Activated CD8-positive, alpha-beta T cell treated with anti-CD3 and anti-CD28 coated beads, Interleukin-2, amount 10 ng/mL, durations not matched to agents 7 days and 5 days (primary cell): ENCODE results near the gene MRPS5. TPM values are rescaled to one million over a fixed set of nuclear protein-coding genes. Genes with fewer than 3 reads are reported as not detected.

Experiments
- ATAC-seq: fragments of 150-1000 bp; cut with Tn5 transposase; one replicate; pipeline ENCODE4 v1.10.0; 2021; ENCODE audit warnings: moderate library complexity
- CTCF ChIA-PET: fragments of 350-600 bp; sonication (Branson Sonifier 250); formaldehyde crosslinking; loops from one replicate; lab custom pipeline; 2021; ENCODE audit warnings: antibody characterized with exemption; lab: Charles Lee
- POLR2A ChIA-PET: fragments of 350-600 bp; sonication (Branson Sonifier 250); formaldehyde crosslinking; loops from one replicate; lab custom pipeline; 2021; ENCODE audit warnings: antibody characterized with exemption; lab: Charles Lee
- DNase-seq: peaks from one replicate; pipeline ENCODE4 v3.0.0-alpha.2; 2020
- H3K27ac Mint-ChIP-seq: one replicate; pipeline ENCODE4 v1.8.0; 2021; ENCODE audit warnings: mild to moderate bottlenecking, mixed read lengths
- H3K27me3 Mint-ChIP-seq: one replicate; pipeline ENCODE4 v1.8.0; 2021; ENCODE audit warnings: low read depth, mixed read lengths
- H3K36me3 Mint-ChIP-seq: one replicate; pipeline ENCODE4 v1.8.0; 2021; ENCODE audit warnings: low read depth, mixed read lengths
- H3K4me1 Mint-ChIP-seq: one replicate; pipeline ENCODE4 v1.8.0; 2021; ENCODE audit warnings: low read depth, mixed read lengths
- H3K4me3 Mint-ChIP-seq: one replicate; pipeline ENCODE4 v1.8.0; 2021; ENCODE audit warnings: mild to moderate bottlenecking, mixed read lengths
- H3K9me3 Mint-ChIP-seq: one replicate; pipeline ENCODE4 v1.8.0; 2022; ENCODE audit warnings: mixed read lengths; ENCODE audit not compliant: insufficient read depth
- total RNA-seq, 2 experiments: library from RNA; stranded (reverse); gene quantifications; one replicate each; pipeline ENCODE4 v1.2.3, GENCODE V29; 2021

Gene MRPS5
- total RNA-seq, 2 experiments from 2014 or later: 79.8 to 83.3 TPM

DNA sequence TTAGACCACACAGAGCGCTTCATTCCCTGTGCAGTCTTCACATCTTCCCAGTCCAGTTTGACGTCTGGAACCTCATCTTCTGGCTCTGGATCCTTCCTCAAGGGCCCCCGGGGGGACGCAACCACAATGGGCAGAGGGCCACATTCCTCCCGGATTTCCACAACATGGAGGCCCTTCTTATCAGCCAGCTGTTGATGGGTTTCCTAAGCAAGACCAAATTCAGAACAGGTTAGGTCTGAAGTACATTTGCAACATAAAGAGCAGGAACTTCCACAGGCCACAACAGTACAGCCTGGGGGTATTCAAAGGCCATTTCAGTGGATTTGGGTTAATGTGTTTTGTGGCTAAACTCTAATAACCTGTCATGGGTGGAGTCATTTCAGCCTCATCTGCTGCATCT is 34.2 kb downstream of the MRPS5 start:
- no peak for ATAC-seq
- H3K9me3 Mint-ChIP-seq: no peaks in the 10 kb centered on the region
- no peak overlapping the region for H3K4me3 Mint-ChIP-seq
- H3K4me1 Mint-ChIP-seq: no peaks in the 10 kb centered on the region
- no peak overlapping the region for H3K27ac Mint-ChIP-seq
- POLR2A ChIA-PET: no interaction called here
- no peaks in the 10 kb centered on the region for H3K27me3 Mint-ChIP-seq
- no peak for DNase-seq
- CTCF ChIA-PET: interaction anchor here (1.2 to 1.5 kb wide), 2 partner anchors 11 to 101 kb away, joined by 6 to 7 read pairs; no protein-coding TSS in a partner anchor
- H3K36me3 Mint-ChIP-seq: peaks cover 49% of the 10 kb centered on the region

- DNase-seq: no peak
- Mint-ChIP-seq H3K27me3 (no peaks in the 10 kb centered on the region), H3K27ac (no peak overlapping the region), H3K4me3 (no peak overlapping the region), H3K9me3 (no peaks in the 10 kb centered on the region), H3K36me3 (peaks cover 40% of the 10 kb centered on the region), H3K4me1 (no peaks in the 10 kb centered on the region)
- no peak for ATAC-seq
- ChIA-PET CTCF (no interaction called here), POLR2A (no interaction called here)
Measured at GRCh38 chr2:95086017-95086416, 35.6 kb downstream of the MRPS5 start.

GRCh38 chr2:95082477-95082876 is 39.1 kb downstream of the MRPS5 start:
- Mint-ChIP-seq H3K4me1 (peaks cover 24% of the 10 kb centered on the region), H3K36me3 (peaks cover 26% of the 10 kb centered on the region), H3K27me3 (no peaks in the 10 kb centered on the region), H3K27ac (no peak overlapping the region), H3K4me3 (no peak overlapping the region), H3K9me3 (no peaks in the 10 kb centered on the region)
- ChIA-PET CTCF (interaction anchor here (0.8 to 13.4 kb wide), 4 partner anchors 33 to 126 kb away, joined by 3 to 693 read pairs (median 7); partner anchors contain the start of gene MAL), POLR2A (interaction anchor here (1.6 kb wide), 1 partner anchor 60 kb away, joined by 5 read pairs; no protein-coding TSS in a partner anchor)
- ATAC-seq: no peak
- DNase-seq: no peak

DNA sequence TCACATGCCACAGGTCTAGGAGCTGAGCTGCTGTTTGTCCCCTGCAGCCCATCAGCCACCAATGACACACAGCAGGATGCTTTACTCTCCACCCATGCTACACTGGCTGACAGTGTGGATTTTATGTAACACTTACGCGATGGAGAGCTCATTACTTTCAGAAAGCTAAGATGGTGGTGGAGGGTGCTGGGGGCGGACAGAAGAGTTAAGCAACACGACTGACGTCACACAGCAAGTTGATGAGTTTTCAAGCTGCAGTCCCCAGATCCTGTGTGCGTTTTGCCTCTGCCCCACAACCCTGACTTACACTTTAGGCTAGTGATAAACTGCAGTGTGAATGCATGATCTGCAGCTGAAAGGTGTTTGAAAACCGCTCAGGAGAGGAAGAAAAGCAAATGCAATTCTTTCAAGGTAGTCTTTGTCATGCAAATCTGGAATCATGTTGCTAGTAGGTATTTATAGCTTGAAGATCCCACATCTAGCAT is 42.4 kb downstream of the MRPS5 start:
- Mint-ChIP-seq H3K4me3 (no peak overlapping the region), H3K36me3 (peaks cover 15% of the 10 kb centered on the region), H3K9me3 (no peaks in the 10 kb centered on the region), H3K27me3 (no peaks in the 10 kb centered on the region), H3K4me1 (peaks cover 53% of the 10 kb centered on the region), H3K27ac (peak overlapping the region; percentile 47)
- DNase-seq (peak; percentile 50), ATAC-seq (no peak)
- POLR2A ChIA-PET: interaction anchor here (0.7 to 10.1 kb wide), 5 partner anchors 8 to 55 kb away, joined by 4 to 255 read pairs (median 6); partner anchors contain the start of gene MAL
- CTCF ChIA-PET: interaction anchor here (0.8 to 13.4 kb wide), 31 partner anchors 10 to 122 kb away, joined by 3 to 693 read pairs (median 8); partner anchors contain the start of genes MAL, MRPS5 and ZNF2

GRCh38 chr2:95077861-95078603 is 43.6 kb downstream of the MRPS5 start:
- ATAC-seq (no peak), DNase-seq (no peak)
- Mint-ChIP-seq H3K27ac (peak overlapping the region; percentile 66), H3K27me3 (no peaks in the 10 kb centered on the region), H3K36me3 (peaks cover 14% of the 10 kb centered on the region), H3K9me3 (no peaks in the 10 kb centered on the region), H3K4me3 (no peak overlapping the region), H3K4me1 (peaks cover 65% of the 10 kb centered on the region)
- POLR2A ChIA-PET: interaction anchor here (1.2 to 10.1 kb wide), 4 partner anchors 16 to 54 kb away, joined by 3 to 255 read pairs (median 6); partner anchors contain the start of genes MAL and MRPS5
- CTCF ChIA-PET: interaction anchor here (0.7 to 13.4 kb wide), 19 partner anchors 10 to 92 kb away, joined by 3 to 693 read pairs (median 12); partner anchors contain the start of genes MAL, MRPS5 and ZNF2

GRCh38 chr2:95077530-95077825 is 44.1 kb downstream of the MRPS5 start:
- ChIA-PET POLR2A (interaction anchor here (1.6 to 10.1 kb wide), 2 partner anchors 16 to 53 kb away, joined by 8 to 255 read pairs; partner anchors contain the start of gene MAL), CTCF (interaction anchor here (0.8 to 13.4 kb wide), 11 partner anchors 9 to 88 kb away, joined by 3 to 693 read pairs (median 21); partner anchors contain the start of genes MAL and ZNF2)

GRCh38 chr2:95076705-95077529 is 44.7 kb downstream of the MRPS5 start:
- DNase-seq (peak; percentile 95), ATAC-seq (peak; percentile 77)
- CTCF ChIA-PET: interaction anchor here (0.6 to 13.4 kb wide), 24 partner anchors 9 to 269 kb away, joined by 3 to 693 read pairs (median 4); partner anchors contain the start of genes MAL, MRPS5, ZNF2 and ZNF514
- peaks cover 76% of the 10 kb centered on the region for H3K4me1 Mint-ChIP-seq
- peak overlapping the region; percentile 95 for H3K27ac Mint-ChIP-seq
- POLR2A ChIA-PET: interaction anchor here (1.4 to 10.1 kb wide), 5 partner anchors 15 to 53 kb away, joined by 3 to 255 read pairs (median 22); partner anchors contain the start of genes MAL and MRPS5
- H3K27me3 Mint-ChIP-seq: no peaks in the 10 kb centered on the region
- H3K4me3 Mint-ChIP-seq: peak overlapping the region; percentile 84
- peaks cover 22% of the 10 kb centered on the region for H3K36me3 Mint-ChIP-seq
- H3K9me3 Mint-ChIP-seq: no peaks in the 10 kb centered on the region

More at GRCh38 chr2:95077530-95077825, 44.1 kb downstream of the MRPS5 start:
- peak overlapping the region; percentile 84 for H3K4me3 Mint-ChIP-seq
- peaks cover 71% of the 10 kb centered on the region for H3K4me1 Mint-ChIP-seq
- peak overlapping the region; percentile 69 for H3K27ac Mint-ChIP-seq
- no peak for DNase-seq
- H3K27me3 Mint-ChIP-seq: no peaks in the 10 kb centered on the region
- H3K9me3 Mint-ChIP-seq: no peaks in the 10 kb centered on the region
- H3K36me3 Mint-ChIP-seq: peaks cover 16% of the 10 kb centered on the region
- no peak for ATAC-seq

DNA sequence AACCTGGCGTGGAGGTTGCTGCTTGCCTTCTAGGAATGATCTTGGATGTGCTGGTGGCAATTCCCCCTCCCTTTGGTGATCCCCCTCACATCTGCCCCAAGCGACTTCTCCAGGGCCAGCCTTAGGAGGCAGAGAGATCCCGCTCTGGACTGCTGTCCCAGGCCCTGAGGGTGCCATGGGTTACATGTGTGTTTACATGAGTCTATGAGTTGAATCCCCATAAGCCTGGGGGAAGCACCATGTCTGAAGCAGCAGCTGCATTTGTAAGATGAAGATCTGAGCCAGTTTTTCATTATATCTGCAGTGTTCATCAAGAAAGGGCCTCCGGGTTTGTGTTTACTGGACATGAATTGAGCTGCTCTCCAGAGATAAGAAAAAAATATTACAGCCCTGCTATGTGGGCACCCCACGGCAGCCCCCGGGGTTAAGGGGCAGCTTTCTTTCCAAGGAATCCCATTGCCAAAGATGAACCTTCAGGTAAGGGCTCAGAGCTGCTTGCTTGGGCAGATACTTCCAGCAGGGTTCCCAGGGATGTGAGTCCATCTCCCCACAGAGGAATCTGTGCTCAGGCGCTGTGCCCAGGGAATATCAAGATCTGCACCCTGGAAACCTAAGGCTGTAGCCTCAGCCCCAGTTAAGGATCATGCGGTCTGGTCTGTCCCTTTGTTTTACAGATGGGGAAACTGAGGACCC is 46.0 kb downstream of the MRPS5 start:
- Mint-ChIP-seq H3K36me3 (peaks cover 25% of the 10 kb centered on the region), H3K9me3 (no peaks in the 10 kb centered on the region), H3K27me3 (no peaks in the 10 kb centered on the region), H3K27ac (peak overlapping the region; percentile 95), H3K4me1 (peaks cover 81% of the 10 kb centered on the region), H3K4me3 (peak overlapping the region; percentile 84)
- POLR2A ChIA-PET: interaction anchor here (1.1 to 10.1 kb wide), 9 partner anchors 12 to 52 kb away, joined by 3 to 255 read pairs (median 8); partner anchors contain the start of genes MAL and MRPS5
- ATAC-seq: no peak
- CTCF ChIA-PET: interaction anchor here (0.9 to 13.4 kb wide), 15 partner anchors 12 to 270 kb away, joined by 3 to 693 read pairs (median 7); partner anchors contain the start of genes MAL, MRPS5, ZNF2 and ZNF514
- no peak for DNase-seq

- Mint-ChIP-seq H3K27me3 (no peaks in the 10 kb centered on the region), H3K27ac (peak overlapping the region; percentile 95), H3K4me3 (peak overlapping the region; percentile 84), H3K36me3 (peaks cover 25% of the 10 kb centered on the region), H3K9me3 (no peaks in the 10 kb centered on the region), H3K4me1 (peaks cover 79% of the 10 kb centered on the region)
- DNase-seq (peak; percentile 91), ATAC-seq (peak; percentile 72)
- POLR2A ChIA-PET: interaction anchor here (1.1 to 10.1 kb wide), 8 partner anchors 11 to 51 kb away, joined by 3 to 255 read pairs (median 12); partner anchors contain the start of genes MAL and MRPS5
- CTCF ChIA-PET: interaction anchor here (0.9 to 13.4 kb wide), 12 partner anchors 12 to 127 kb away, joined by 3 to 693 read pairs (median 8); partner anchors contain the start of genes MAL and MRPS5
Measured at GRCh38 chr2:95074663-95075439, 46.8 kb downstream of the MRPS5 start.
